Lower lobe of right lung (tissue), 2 donors: ENCODE measurements around the gene MBD5. TPM values are rescaled to one million over a fixed set of nuclear protein-coding genes. Genes with fewer than 3 reads are reported as not detected.
"Not testable (repeated sequence)": the region's sequence is repeated elsewhere in the genome, so short reads cannot be mapped to it uniquely, and the experiment has no call there.

Source experiments
- ATAC-seq, 2 donors: fragments of 200-7000 bp; cut with Tn5 transposase; one replicate each; pipeline ENCODE4 v1.9.1; 2020 to 2022; ENCODE audit warnings: mild to moderate bottlenecking in 2 of 2, moderate library complexity in 2 of 2
- DNase-seq: peaks from one replicate; pipeline ENCODE4 v3.0.0-alpha.2; 2020
- H3K27ac ChIP-seq: fragments of 200-600 bp; one replicate; pipeline ENCODE4 v1.8.0; 2022
- H3K27me3 ChIP-seq: fragments of 200-600 bp; one replicate; pipeline ENCODE4 v1.8.0; 2022; ENCODE audit warnings: low read depth
- H3K36me3 ChIP-seq: fragments of 200-600 bp; one replicate; pipeline ENCODE4 v1.8.0; 2022; ENCODE audit warnings: mild to moderate bottlenecking
- H3K4me1 ChIP-seq: fragments of 200-600 bp; one replicate; pipeline ENCODE4 v1.8.0; 2022
- H3K4me3 ChIP-seq: fragments of 200-600 bp; one replicate; pipeline ENCODE4 v1.8.0; 2022; ENCODE audit warnings: mild to moderate bottlenecking
- H3K9me3 ChIP-seq: fragments of 200-600 bp; one replicate; pipeline ENCODE4 v1.8.0; 2022
- intact Hi-C: fragments of 100-400 bp; cut with DNase I; formaldehyde crosslinking; loops from one replicate; pipeline ENCODE4 v1.11.0; 2022
- total RNA-seq: library from RNA; stranded (reverse); fragmentation: NEBNext Ultra II Directional; extraction: Animal tissue kit (Norgen Biotek cat#: 25700); gene quantifications from one replicate; pipeline ENCODE4 v1.2.1, GENCODE V29; 2021
- TF ChIP-seq, protein P1 (sequence below): fragments of 200-600 bp; IDR thresholded peaks from one replicate; pipeline ENCODE4 v1.8.0; 2022; ENCODE audit warnings: antibody characterized with exemption, mild to moderate bottlenecking
- donor health status: DM: no; HTN: yes; CAD: no; lungs with severe emphysema.

The MBD5 gene
- total RNA-seq, 1 donor from 2014 or later: 46.3 TPM

DNA sequence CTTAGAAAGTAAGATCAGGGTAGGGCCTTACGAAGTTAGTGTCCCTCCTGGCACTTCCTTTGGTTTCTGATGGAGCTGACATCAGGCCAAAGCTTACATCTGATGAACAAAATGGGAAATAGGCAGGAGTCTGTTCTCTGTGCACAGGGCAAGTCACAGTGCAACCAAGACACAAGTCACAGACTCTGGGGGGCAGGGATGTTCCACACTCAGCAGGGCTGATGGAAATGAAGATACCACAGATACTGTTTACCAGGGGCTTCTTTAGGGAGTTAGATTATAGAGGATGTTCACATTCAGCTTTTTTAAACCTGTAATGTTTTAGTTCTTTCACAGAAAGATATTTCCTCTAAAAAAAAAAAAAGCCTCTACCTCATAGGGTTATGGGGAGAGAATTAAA is 517.5 kb downstream of the MBD5 start:
- no peaks in the 10 kb centered on the region for H3K9me3 ChIP-seq
- no peak overlapping the region for H3K4me3 ChIP-seq
- H3K36me3 ChIP-seq: no peaks in the 10 kb centered on the region
- ATAC-seq (no peak), DNase-seq (no peak)
- H3K27ac ChIP-seq: no peak overlapping the region
- TF ChIP-seq, protein P1, sequence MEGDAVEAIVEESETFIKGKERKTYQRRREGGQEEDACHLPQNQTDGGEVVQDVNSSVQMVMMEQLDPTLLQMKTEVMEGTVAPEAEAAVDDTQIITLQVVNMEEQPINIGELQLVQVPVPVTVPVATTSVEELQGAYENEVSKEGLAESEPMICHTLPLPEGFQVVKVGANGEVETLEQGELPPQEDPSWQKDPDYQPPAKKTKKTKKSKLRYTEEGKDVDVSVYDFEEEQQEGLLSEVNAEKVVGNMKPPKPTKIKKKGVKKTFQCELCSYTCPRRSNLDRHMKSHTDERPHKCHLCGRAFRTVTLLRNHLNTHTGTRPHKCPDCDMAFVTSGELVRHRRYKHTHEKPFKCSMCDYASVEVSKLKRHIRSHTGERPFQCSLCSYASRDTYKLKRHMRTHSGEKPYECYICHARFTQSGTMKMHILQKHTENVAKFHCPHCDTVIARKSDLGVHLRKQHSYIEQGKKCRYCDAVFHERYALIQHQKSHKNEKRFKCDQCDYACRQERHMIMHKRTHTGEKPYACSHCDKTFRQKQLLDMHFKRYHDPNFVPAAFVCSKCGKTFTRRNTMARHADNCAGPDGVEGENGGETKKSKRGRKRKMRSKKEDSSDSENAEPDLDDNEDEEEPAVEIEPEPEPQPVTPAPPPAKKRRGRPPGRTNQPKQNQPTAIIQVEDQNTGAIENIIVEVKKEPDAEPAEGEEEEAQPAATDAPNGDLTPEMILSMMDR: no peak
- peaks cover 9% of the 10 kb centered on the region for H3K4me1 ChIP-seq
- no peaks in the 10 kb centered on the region for H3K27me3 ChIP-seq
- intact Hi-C loops: no loop called here

DNA sequence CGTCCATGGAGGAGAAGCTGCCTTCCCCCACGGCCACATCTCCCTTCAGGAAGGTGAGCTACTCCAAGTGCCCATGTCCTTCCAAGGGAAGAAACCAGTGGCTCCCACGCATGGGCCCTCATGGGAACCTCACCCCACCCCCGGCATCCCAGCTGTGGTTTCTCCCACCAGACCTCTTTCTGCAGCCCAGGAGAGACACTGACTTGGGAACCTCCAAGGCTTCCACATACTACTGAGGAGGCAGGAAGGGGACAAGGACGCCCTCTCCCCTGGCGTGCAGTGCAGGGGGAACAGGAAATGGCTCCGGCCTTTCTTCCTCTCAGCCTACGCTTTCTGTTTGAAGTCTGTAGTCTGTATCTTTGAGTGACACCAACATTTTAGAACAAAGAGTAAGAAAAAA is 519.1 kb downstream of the MBD5 start:
- H3K27ac ChIP-seq: no peak overlapping the region
- no peak overlapping the region for H3K4me3 ChIP-seq
- H3K27me3 ChIP-seq: no peaks in the 10 kb centered on the region
- intact Hi-C loops: no loop called here
- peaks cover 5% of the 10 kb centered on the region for H3K4me1 ChIP-seq
- H3K36me3 ChIP-seq: no peaks in the 10 kb centered on the region
- no peak for DNase-seq
- peak in 1 of 2 donors; percentile 34 for ATAC-seq
- TF ChIP-seq, protein P1: no peak
- H3K9me3 ChIP-seq: no peaks in the 10 kb centered on the region

DNA sequence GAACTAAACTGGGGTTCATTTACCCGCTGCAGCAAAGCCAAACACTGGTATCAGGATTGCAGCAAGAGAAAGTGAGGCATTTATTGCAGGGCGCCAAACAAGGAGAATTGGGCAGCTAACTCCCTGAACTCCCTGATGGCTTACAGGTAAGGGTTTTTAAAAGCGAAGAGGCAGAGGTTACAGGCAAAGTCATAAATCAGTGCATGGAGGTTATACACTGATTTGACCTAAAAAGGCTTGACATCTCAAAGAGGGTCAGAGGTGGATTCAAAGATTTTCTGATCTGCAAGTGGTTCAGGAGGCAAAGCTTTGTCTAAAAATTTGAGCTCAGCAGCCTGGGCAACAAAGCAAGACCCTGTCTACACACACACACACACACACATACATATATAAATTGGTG is 520.9 kb downstream of the MBD5 start:
- Histone ChIP-seq H3K27ac (no peak overlapping the region), H3K27me3 (no peaks in the 10 kb centered on the region), H3K4me1 (peaks cover 7% of the 10 kb centered on the region), H3K9me3 (no peaks in the 10 kb centered on the region), H3K4me3 (no peak overlapping the region), H3K36me3 (no peaks in the 10 kb centered on the region)
- intact Hi-C loops: no loop called here
- TF ChIP-seq, protein P1: no peak
- DNase-seq (no peak), ATAC-seq (no peak)

DNA sequence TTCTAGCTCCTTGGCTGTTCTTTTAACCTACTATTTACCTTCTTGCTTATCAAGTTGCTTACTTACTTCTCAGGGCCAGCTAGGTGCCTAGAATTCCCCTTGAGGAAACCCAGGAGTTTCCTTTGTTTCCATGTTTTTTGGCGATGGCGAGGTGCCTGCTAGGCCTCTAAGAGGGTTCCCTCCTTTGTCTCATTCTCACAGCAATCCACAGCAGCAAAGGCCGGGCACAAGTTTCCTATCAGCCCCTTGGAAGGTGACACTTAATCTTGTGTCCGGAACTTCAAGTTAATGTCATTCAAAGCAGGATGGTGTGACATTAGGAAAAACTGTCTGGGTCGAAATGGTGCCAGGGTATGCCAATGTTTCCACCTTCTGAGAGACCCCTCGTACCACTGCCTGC is 521.7 kb downstream of the MBD5 start:
- peaks cover 7% of the 10 kb centered on the region for H3K4me1 ChIP-seq
- no peak overlapping the region for H3K4me3 ChIP-seq
- H3K27me3 ChIP-seq: no peaks in the 10 kb centered on the region
- H3K9me3 ChIP-seq: no peaks in the 10 kb centered on the region
- ATAC-seq (no peak), DNase-seq (no peak)
- no peak overlapping the region for H3K27ac ChIP-seq
- intact Hi-C loops: no loop called here
- TF ChIP-seq, protein P1: no peak
- no peaks in the 10 kb centered on the region for H3K36me3 ChIP-seq

DNA sequence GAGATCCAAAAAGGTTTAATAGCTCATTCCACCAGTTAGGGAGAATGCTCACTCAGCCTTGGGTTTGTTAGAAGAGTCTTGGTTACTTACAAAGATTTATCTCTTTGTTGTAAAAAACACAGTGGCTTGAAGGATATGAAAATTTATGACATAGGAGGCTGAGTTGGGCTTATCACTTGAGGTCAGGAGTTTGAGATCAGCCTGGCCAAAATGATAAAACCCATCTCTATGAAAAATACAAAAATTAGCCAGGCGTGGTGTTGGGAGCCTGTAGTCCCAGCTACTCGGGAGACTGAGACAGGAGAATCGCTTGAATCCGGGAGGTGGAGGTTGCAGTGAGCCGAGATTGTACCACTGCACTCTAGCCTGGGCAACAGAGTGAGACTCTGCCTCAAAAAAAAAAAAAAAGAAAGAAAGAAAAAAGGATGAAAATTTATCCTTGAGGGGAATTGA is 522.2 kb downstream of the MBD5 start:
- H3K36me3 ChIP-seq, ATAC-seq, H3K27me3 ChIP-seq, H3K9me3 ChIP-seq, H3K4me3 ChIP-seq, DNase-seq, intact Hi-C loops, H3K4me1 ChIP-seq, H3K27ac ChIP-seq: not testable (repeated sequence)

DNA sequence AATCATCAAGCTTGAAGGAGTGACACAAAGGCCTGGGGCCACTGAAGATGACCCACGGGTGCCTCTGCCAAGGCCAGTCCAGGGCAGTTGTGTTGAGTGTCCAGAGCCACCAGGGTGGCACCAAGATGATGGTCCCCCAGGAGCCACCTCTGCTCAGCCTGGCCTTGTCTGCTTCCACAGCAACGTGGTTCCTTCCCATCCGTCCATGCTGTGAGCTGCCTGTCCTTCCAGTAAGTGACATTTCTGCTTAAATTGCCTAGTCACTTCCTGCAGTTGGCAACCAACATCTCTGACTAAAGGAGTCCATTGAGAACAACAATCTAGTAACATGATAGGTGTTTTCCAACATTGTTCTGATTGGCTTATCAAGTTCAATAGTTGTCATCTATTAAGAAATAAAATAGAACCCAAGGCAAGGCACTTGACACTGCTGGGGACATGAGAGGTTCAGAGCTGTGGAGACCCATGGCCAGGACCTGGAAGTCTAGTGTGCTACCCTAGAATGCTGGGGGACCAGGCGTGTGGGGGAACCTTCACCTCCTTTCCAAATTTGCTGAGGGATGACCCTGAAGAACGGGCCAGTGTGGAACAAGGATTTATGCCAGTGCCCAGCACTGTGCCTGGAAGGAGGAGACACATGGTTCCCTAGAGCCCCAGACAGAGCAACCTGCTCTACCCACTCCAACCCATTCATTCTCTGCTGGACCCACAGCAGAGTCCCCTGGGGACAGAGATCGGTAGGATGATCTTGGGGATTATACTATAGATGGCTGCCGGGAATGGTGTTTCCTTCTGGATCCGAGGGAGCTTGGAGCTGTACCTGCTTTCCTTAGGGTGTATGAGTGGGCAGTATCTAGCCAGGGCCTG is 524.7 kb downstream of the MBD5 start:
- Histone ChIP-seq H3K27ac (no peak overlapping the region), H3K4me1 (peaks cover 7% of the 10 kb centered on the region)

More for the DNA sequence above, 524.7 kb downstream of the MBD5 start:
- Histone ChIP-seq H3K9me3 (no peaks in the 10 kb centered on the region), H3K27me3 (no peaks in the 10 kb centered on the region), H3K36me3 (no peaks in the 10 kb centered on the region), H3K4me3 (no peak overlapping the region)
- ATAC-seq (peak in 1 of 2 donors; percentile 28), DNase-seq (no peak)
- intact Hi-C loops: no loop called here
- TF ChIP-seq, protein P1: no peak
